8988T (cell line): ENCODE data around the gene CAMK2B.

Source experiments
- DNase-seq: peaks from one replicate; pipeline ENCODE4 v3.0.0; 2011

CAMK2B gene

GRCh38 chr7:44247868-44248651 lies 77.3 kb downstream of the CAMK2B start:
- no peak for DNase-seq

GRCh38 chr7:44246396-44247113 lies 78.8 kb downstream of the CAMK2B start:
- no peak for DNase-seq

GRCh38 chr7:44244282-44244681 lies 81.1 kb downstream of the CAMK2B start:
- DNase-seq, result peak; percentile 81

- no peak for DNase-seq
These were observed 83.3 kb downstream of the CAMK2B start for GRCh38 chr7:44242091-44242490.

- peak; percentile 90 for DNase-seq
These were observed 84.3 kb downstream of the CAMK2B start for GRCh38 chr7:44240983-44241510.

GRCh38 chr7:44240376-44240775 lies 85.0 kb downstream of the CAMK2B start:
- no peak for DNase-seq

- DNase-seq, result no peak
These were observed 86.0 kb downstream of the CAMK2B start for GRCh38 chr7:44239361-44239760.

GRCh38 chr7:44238116-44238695 lies 87.2 kb downstream of the CAMK2B start:
- no peak for DNase-seq

- DNase-seq, result no peak
These were observed 87.7 kb downstream of the CAMK2B start for GRCh38 chr7:44237696-44238095.

GRCh38 chr7:44236333-44236728 lies 89.1 kb downstream of the CAMK2B start:
- DNase-seq, result no peak

- DNase-seq, result no peak
These were observed 89.6 kb downstream of the CAMK2B start for GRCh38 chr7:44235582-44236332.

GRCh38 chr7:44235066-44235465 lies 90.3 kb downstream of the CAMK2B start:
- DNase-seq, result no peak

GRCh38 chr7:44232901-44233715 lies 92.3 kb downstream of the CAMK2B start:
- no peak for DNase-seq

GRCh38 chr7:44232396-44232795 lies 93.0 kb downstream of the CAMK2B start:
- DNase-seq, result no peak

GRCh38 chr7:44231088-44231487 lies 94.3 kb downstream of the CAMK2B start:
- no peak for DNase-seq

GRCh38 chr7:44230286-44230685 lies 95.1 kb downstream of the CAMK2B start:
- no peak for DNase-seq

- DNase-seq, result no peak
These were observed 95.8 kb downstream of the CAMK2B start for GRCh38 chr7:44229546-44230105.

- no peak for DNase-seq
These were observed 96.6 kb downstream of the CAMK2B start for GRCh38 chr7:44228571-44229350.

- no peak for DNase-seq
These were observed 97.5 kb downstream of the CAMK2B start for GRCh38 chr7:44227911-44228310.

GRCh38 chr7:44226396-44226753 lies 99.0 kb downstream of the CAMK2B start:
- no peak for DNase-seq
